GM12892 (cell line): ENCODE data around the gene HNRNPUL2.

Source experiments
- POLR2A ChIP-seq: IDR thresholded peaks from 2 replicates; pipeline ENCODE4 v1.6.1; 2011; ENCODE audit warnings: low read depth, low read length, control low read depth
- POLR2AphosphoS5 ChIP-seq: IDR thresholded peaks from 2 replicates; pipeline ENCODE4 v1.6.1; 2011; ENCODE audit warnings: low read depth, low read length, control low read depth
- TAF1 ChIP-seq: IDR thresholded peaks from 2 replicates; pipeline ENCODE4 v1.6.1; 2011; ENCODE audit warnings: low read depth, mild to moderate bottlenecking, control low read depth, low read length, borderline replicate concordance

- no peak for TF ChIP-seq POLR2A
- no peak for TF ChIP-seq POLR2AphosphoS5
- TF ChIP-seq TAF1: no peak
These were observed 11.1 kb downstream of the HNRNPUL2 start for GRCh38 chr11:62716206-62716605.
